Neural crest cell (in vitro differentiated cells): ENCODE measurements around the gene ABHD16B. TPM values are rescaled to one million over a fixed set of nuclear protein-coding genes. Genes with fewer than 3 reads are reported as not detected.

Experiments
- DNase-seq: peaks from one replicate; pipeline ENCODE4 v3.0.0; 2021; ENCODE audit warnings: low read depth, mixed read lengths, low spot score
- H3K27ac Mint-ChIP-seq: one replicate; pipeline ENCODE4 v1.8.0; 2021; ENCODE audit warnings: mild to moderate bottlenecking, mixed read lengths; ENCODE audit not compliant: unreplicated experiment
- H3K27me3 Mint-ChIP-seq: 2 replicates; pipeline ENCODE4 v1.8.0; 2021; ENCODE audit warnings: low read depth, mild to moderate bottlenecking, mixed read lengths
- H3K36me3 Mint-ChIP-seq: 2 replicates; pipeline ENCODE4 v1.8.0; 2021; ENCODE audit warnings: low read depth, mild to moderate bottlenecking, mixed read lengths
- H3K4me1 Mint-ChIP-seq: 2 replicates; pipeline ENCODE4 v1.8.0; 2021; ENCODE audit warnings: mixed read lengths
- H3K4me3 Mint-ChIP-seq: one replicate; pipeline ENCODE4 v1.8.0; 2021; ENCODE audit warnings: mild to moderate bottlenecking, mixed read lengths
- H3K9me3 Mint-ChIP-seq: 2 replicates; pipeline ENCODE4 v1.8.0; 2021; ENCODE audit warnings: mixed read lengths
- CTCF ChIP-seq: fragments of 200-600 bp; sonication (generic); conservative IDR thresholded peaks from 2 replicates; pipeline ENCODE4 v1.5.0; 2021; ENCODE audit warnings: antibody characterized with exemption, mild to moderate bottlenecking
- total RNA-seq: library from RNA; stranded (reverse); gene quantifications from 2 replicates; pipeline ENCODE4 v1.2.1, GENCODE V29; 2021

ABHD16B gene
- total RNA-seq, 1 donor from 2014 or later = not detected

GRCh38 chr20:63881451-63882226, 20.3 kb downstream of the ABHD16B start:
- Mint-ChIP-seq H3K4me1 (no peaks in the 10 kb centered on the region), H3K36me3 (no peaks in the 10 kb centered on the region), H3K27me3 (no peaks in the 10 kb centered on the region), H3K27ac (no peak overlapping the region), H3K9me3 (no peaks in the 10 kb centered on the region), H3K4me3 (no peak overlapping the region)
- no peak for DNase-seq
- no peak for TF ChIP-seq CTCF

- no peak overlapping the region for H3K4me3 Mint-ChIP-seq
- peaks cover 2% of the 10 kb centered on the region for H3K36me3 Mint-ChIP-seq
- H3K9me3 Mint-ChIP-seq = no peaks in the 10 kb centered on the region
- no peak for TF ChIP-seq CTCF
- no peaks in the 10 kb centered on the region for H3K27me3 Mint-ChIP-seq
- no peak for DNase-seq
- no peak overlapping the region for H3K27ac Mint-ChIP-seq
- no peaks in the 10 kb centered on the region for H3K4me1 Mint-ChIP-seq
Observed at GRCh38 chr20:63882257-63883200, 21.2 kb downstream of the ABHD16B start.

GRCh38 chr20:63883201-63883593, 21.9 kb downstream of the ABHD16B start:
- Mint-ChIP-seq H3K9me3 (no peaks in the 10 kb centered on the region), H3K36me3 (peaks cover 2% of the 10 kb centered on the region), H3K27me3 (no peaks in the 10 kb centered on the region), H3K4me1 (no peaks in the 10 kb centered on the region), H3K27ac (no peak overlapping the region), H3K4me3 (no peak overlapping the region)
- no peak for DNase-seq
- TF ChIP-seq CTCF = no peak

- Mint-ChIP-seq H3K4me3 (no peak overlapping the region), H3K27ac (no peak overlapping the region), H3K36me3 (peaks cover 2% of the 10 kb centered on the region), H3K9me3 (no peaks in the 10 kb centered on the region), H3K4me1 (no peaks in the 10 kb centered on the region), H3K27me3 (no peaks in the 10 kb centered on the region)
- no peak for TF ChIP-seq CTCF
- DNase-seq = no peak
Observed at GRCh38 chr20:63884506-63885263, 23.4 kb downstream of the ABHD16B start.
